Measurements from ENCODE around the gene RDM1. TPM values are rescaled to one million over a fixed set of nuclear protein-coding genes. Genes with fewer than 3 reads are reported as not detected.

RDM1 gene
- total RNA-seq, 1 experiment from 2014 or later: 11.7 TPM

GRCh38 chr17:35914354-35914753 is 16.2 kb downstream of the RDM1 start:
- Histone ChIP-seq H3K36me3 (ENCODE audit: control insufficient read depth in 1 of 2, insufficient read depth in 2 of 2, low read length in 2 of 2) (no peaks in the 10 kb centered on the region), H2AFZ (ENCODE audit: low read depth, low read length, poor library complexity, severe bottlenecking) (no peak overlapping the region), H3K9me3 (ENCODE audit: control insufficient read depth in 1 of 2, insufficient read depth in 1 of 2, low read depth in 1 of 2, low read length in 2 of 2) (no peaks in the 10 kb centered on the region), H3K9ac (ENCODE audit: low read length) (no peak overlapping the region), H3K27ac (ENCODE audit: low read depth, low read length) (no peak overlapping the region), H3K4me2 (ENCODE audit: low read length) (no peak overlapping the region), H3K9me2 (ENCODE audit: insufficient read depth) (no peaks in the 10 kb centered on the region), H3K4me3 (replicated peaks in 1 of 2; ENCODE audit: low read depth in 1 of 2, low read length in 2 of 2) (no peak overlapping the region), H3K27me3 (ENCODE audit: insufficient read depth, low read length) (no peaks in the 10 kb centered on the region), H3K4me1 (ENCODE audit: control insufficient read depth in 1 of 2, insufficient read depth in 2 of 2, low read length in 2 of 2) (no peaks in the 10 kb centered on the region), H3K79me2 (ENCODE audit: insufficient read depth, low read length) (no peaks in the 10 kb centered on the region), H4K20me1 (ENCODE audit: insufficient read depth) (no peaks in the 10 kb centered on the region)
- TF ChIP-seq ELF1 (IDR thresholded peaks at IDR 0.05; ENCODE audit: borderline replicate concordance, low read depth): no peak
- TF ChIP-seq EZH2phosphoT487 (IDR thresholded peaks at IDR 0.05; ENCODE audit: borderline replicate concordance): no peak
- CTCF ChIA-PET: no interaction called here
- no TSS peak for BruUV-seq (replicated peaks)
- intact Hi-C loops (cut with micrococcal nuclease): no loop called here
- POLR2A ChIA-PET: no interaction called here
- no peak for DNase-seq (ENCODE audit: low read depth, low spot score)
- RAD21 ChIA-PET (ENCODE audit: low non-redundant PET in 1 of 2, low total read pairs in 2 of 2, uncharacterized antibody in 2 of 2, unreplicated experiment in 2 of 2): no interaction called here
- ATAC-seq: no peak

GRCh38 chr17:35913609-35914008 is 17.0 kb downstream of the RDM1 start:
- H3K9ac ChIP-seq (ENCODE audit: low read length): no peak overlapping the region
- H4K20me1 ChIP-seq (ENCODE audit: insufficient read depth): no peaks in the 10 kb centered on the region
- BruUV-seq (replicated peaks): no TSS peak
- no peaks in the 10 kb centered on the region for H3K9me2 ChIP-seq (ENCODE audit: insufficient read depth)
- DNase-seq (ENCODE audit: low read depth, low spot score) (no peak), ATAC-seq (no peak)
- no peak overlapping the region for H3K27ac ChIP-seq (ENCODE audit: low read depth, low read length)
- H3K4me3 ChIP-seq (replicated peaks in 1 of 2; ENCODE audit: low read depth in 1 of 2, low read length in 2 of 2): no peak overlapping the region
- CTCF ChIA-PET: no interaction called here
- no peaks in the 10 kb centered on the region for H3K9me3 ChIP-seq (ENCODE audit: control insufficient read depth in 1 of 2, insufficient read depth in 1 of 2, low read depth in 1 of 2, low read length in 2 of 2)
- H3K4me1 ChIP-seq (ENCODE audit: control insufficient read depth in 1 of 2, insufficient read depth in 2 of 2, low read length in 2 of 2): no peaks in the 10 kb centered on the region
- POLR2A ChIA-PET: no interaction called here
- TF ChIP-seq REST (IDR thresholded peaks at IDR 0.05; ENCODE audit: low read depth) (no peak), SRF (IDR thresholded peaks at IDR 0.05; ENCODE audit: low read depth) (no peak), RAD21 (IDR thresholded peaks at IDR 0.05; ENCODE audit: low read depth) (no peak), EGR1 (IDR thresholded peaks at IDR 0.05; ENCODE audit: low read depth) (no peak), ELF1 (IDR thresholded peaks at IDR 0.05; ENCODE audit: borderline replicate concordance, low read depth) (no peak), ZNF274 (IDR thresholded peaks at IDR 0.05; ENCODE audit: low read depth, low read length) (no peak), CTCF (IDR thresholded peaks at IDR 0.05 in 2 of 3, conservative IDR thresholded peaks at IDR 0.05 in 1 of 3; ENCODE audit: borderline replicate concordance in 1 of 3, insufficient read depth in 1 of 3, low read depth in 2 of 3, low read length in 2 of 3) (no peak), CEBPB (IDR thresholded peaks at IDR 0.05; ENCODE audit: low read depth) (no peak), POLR2A (IDR thresholded peaks at IDR 0.05; ENCODE audit: borderline replicate concordance, extremely low read depth, insufficient read depth, insufficient read length) (no peak), YY1 (IDR thresholded peaks at IDR 0.05; ENCODE audit: extremely low read depth, insufficient replicate concordance, low read depth, low read length) (no peak), EZH2phosphoT487 (IDR thresholded peaks at IDR 0.05; ENCODE audit: borderline replicate concordance) (no peak), SP1 (IDR thresholded peaks at IDR 0.05; ENCODE audit: low read depth) (no peak), EZH2 (IDR thresholded peaks at IDR 0.05) (no peak), ATF3 (IDR thresholded peaks at IDR 0.05) (no peak), FOSL1 (IDR thresholded peaks at IDR 0.05; ENCODE audit: low read depth) (no peak), MAX (IDR thresholded peaks at IDR 0.05) (no peak)
- no peaks in the 10 kb centered on the region for H3K27me3 ChIP-seq (ENCODE audit: insufficient read depth, low read length)
- no peaks in the 10 kb centered on the region for H3K79me2 ChIP-seq (ENCODE audit: insufficient read depth, low read length)
- RAD21 ChIA-PET (ENCODE audit: low non-redundant PET in 1 of 2, low total read pairs in 2 of 2, uncharacterized antibody in 2 of 2, unreplicated experiment in 2 of 2): no interaction called here
- intact Hi-C loops (cut with micrococcal nuclease): no loop called here
- no peak overlapping the region for H3K4me2 ChIP-seq (ENCODE audit: low read length)
- no peak overlapping the region for H2AFZ ChIP-seq (ENCODE audit: low read depth, low read length, poor library complexity, severe bottlenecking)
- H3K36me3 ChIP-seq (ENCODE audit: control insufficient read depth in 1 of 2, insufficient read depth in 2 of 2, low read length in 2 of 2): no peaks in the 10 kb centered on the region
